GM18511 (cell line): ENCODE results near the gene COTL1.
"Not testable (repeated sequence)": the region's sequence is repeated elsewhere in the genome, so short reads cannot be mapped to it uniquely, and the experiment has no call there.

Experiments
- ATAC-seq: cut with Tn5 transposase; IDR thresholded peaks from one replicate; pipeline ENCODE4 v1.9.1; 2021; ENCODE audit warnings: mild to moderate bottlenecking, moderate library complexity; ENCODE audit not compliant: unreplicated experiment

The COTL1 gene

GRCh38 chr16:84643674-84644073 lies 25.8 kb upstream of the COTL1 start:
- ATAC-seq: no peak

DNA sequence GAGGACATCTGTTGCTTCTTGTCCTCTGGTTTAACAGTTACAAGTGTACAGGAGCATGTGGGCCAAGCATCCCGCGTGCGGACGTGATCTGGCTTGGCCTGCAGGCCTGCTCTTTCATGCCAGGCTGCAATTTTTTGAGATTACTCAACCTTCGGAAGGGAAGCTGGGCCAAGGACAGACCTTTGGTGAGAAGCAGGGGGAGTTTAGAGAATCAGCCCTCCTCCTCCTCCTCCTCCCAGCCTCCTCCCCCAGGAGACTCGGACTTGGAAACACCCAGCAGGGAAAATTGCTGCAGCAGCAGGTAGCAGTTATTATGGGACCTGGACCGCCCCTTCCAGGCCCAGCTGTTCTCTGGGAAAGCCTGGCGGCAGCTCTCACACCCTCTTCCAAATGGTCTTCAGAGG lies 25.3 kb upstream of the COTL1 start:
- ATAC-seq: no peak

- ATAC-seq: no peak
These were observed 23.9 kb upstream of the COTL1 start for GRCh38 chr16:84641643-84642358.

DNA sequence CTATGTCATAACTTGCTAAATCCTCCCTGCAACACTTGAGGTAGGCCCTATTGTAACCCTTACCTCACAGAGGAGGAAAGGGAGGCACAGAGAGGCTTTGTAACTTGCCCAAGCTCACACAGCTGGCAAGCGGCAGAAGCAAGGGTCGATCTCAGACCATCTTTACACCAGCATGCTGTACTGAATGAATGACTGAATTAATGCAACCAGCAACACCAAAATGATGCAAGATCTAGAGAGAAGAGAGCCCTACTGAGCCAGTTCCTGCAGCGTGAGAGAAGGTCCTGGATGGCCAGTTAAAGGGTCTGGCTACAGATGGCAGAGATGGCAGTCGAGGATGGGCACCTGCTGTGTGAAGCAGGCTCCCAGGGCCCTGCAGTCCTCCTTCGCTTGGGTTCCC lies 22.3 kb upstream of the COTL1 start:
- ATAC-seq: no peak

DNA sequence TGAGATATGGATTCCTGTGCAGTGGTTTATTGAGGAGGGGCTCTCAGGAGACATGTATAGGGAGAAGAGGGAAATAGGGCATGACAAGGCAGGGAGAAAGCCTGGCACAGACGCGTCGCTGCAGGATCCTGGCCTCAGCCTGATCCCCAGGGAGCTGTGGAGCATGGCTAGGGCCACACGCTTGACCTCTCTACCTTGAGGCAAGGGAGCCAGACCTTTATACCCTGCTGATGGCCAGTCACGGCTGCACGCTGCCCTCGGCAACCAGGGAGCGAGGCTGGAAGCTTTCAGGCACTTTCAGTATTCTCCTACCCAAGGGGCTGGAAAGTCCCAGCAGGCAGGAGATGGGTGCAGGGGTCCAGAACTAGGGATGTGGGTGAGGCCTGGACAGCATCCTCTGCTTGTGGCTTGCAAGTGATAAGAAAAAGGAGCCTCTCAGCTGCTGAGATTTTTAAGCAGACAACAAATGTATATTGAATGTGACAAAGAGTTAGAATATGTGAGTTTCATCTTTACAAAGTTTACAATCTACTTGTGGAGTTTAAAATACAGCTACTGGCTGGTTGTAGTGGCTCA lies 20.4 kb upstream of the COTL1 start:
- ATAC-seq: no peak

DNA sequence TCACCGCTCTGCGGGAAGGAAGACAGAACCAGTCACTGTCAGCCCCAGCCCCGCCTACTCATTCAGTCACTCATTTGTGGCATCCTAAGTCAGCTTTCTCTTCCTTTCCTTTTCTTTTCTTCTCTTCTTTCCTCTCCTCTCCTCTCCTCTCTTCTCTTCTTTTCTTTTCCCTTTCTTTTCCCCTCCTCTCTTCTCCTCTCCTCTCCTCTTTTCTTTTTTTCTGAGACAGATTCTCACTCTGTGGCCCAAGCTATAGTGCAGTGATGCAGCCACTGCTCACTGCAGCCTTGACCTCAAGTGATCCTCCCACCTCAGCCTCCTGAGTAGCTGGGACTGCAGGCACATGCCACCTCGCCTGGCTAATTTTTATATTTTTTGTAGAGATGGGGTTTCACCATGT lies 19.8 kb upstream of the COTL1 start:
- no peak for ATAC-seq

- no peak for ATAC-seq
These were observed 17.8 kb upstream of the COTL1 start for GRCh38 chr16:84635702-84636101.

GRCh38 chr16:84633622-84634021 lies 15.7 kb upstream of the COTL1 start:
- ATAC-seq: no peak

DNA sequence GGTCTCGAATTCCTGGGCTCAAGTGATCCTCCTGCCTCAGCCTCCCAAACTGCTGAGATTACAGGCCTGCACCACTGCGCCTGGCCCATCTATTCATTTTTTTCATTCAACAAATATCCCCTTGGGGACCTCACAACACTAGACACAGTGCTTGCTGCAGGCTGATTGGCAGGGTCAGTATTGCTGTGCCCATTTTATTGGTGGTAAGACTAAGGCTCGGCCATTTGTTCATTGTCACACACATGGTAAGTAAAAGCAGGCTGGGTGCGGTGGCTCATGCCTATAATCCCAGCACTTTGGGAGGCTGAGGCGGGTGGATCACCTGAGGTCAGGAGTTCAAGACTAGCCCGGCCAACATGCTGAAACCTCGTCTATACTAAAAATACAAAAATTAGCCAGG lies 15.0 kb upstream of the COTL1 start:
- not testable (repeated sequence) for ATAC-seq

GRCh38 chr16:84631886-84632285 lies 14.0 kb upstream of the COTL1 start:
- ATAC-seq: no peak

DNA sequence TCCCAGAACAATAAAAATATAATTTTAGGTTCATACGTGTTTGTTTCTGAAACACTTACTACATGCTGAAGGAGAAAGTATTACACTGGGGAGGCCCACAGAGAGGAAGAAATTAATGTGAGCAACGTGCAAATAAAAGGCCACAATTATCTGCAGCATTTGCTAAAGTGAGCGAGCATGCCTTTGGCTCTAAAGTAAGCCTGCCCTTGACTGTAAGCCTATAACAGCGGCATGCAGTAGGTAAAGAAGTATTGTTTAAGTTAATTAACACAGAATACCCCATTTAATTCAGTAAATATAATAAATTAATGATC lies 13.2 kb upstream of the COTL1 start:
- ATAC-seq: no peak

DNA sequence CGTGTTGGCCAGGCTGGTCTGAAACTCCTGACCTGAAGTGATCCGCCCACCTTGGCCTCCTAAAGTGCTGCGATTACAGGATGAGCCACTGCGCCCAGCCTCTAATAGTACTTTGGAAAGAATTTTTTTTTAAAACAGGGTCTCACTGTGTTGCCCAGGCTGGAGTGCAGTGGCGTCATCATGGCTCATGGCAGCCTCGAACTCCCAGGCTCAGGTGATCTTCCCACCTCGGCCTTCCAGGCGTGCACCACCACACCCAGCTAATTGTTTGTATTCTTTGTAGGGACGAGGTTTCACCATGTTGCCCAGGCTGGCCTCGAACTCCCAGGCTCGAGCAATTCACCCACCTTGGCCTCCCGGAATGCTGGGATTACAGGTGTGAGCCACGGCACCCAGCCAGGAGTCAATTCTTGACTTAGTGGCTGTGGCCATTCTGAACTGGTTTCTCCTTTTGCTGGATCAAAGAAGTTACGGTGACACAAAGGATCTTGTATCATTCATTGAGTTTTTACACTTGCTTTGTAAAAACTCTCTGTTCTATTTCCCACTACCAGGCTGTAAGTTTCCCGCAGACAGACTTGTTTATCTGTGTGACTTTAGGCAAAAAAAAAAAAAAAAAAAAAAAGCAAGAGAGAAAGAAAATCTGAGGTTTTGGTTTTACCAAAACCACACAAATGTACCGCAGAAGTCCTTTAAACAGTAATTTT lies 12.7 kb upstream of the COTL1 start:
- ATAC-seq: no peak

GRCh38 chr16:84630009-84630408 lies 12.1 kb upstream of the COTL1 start:
- no peak for ATAC-seq

DNA sequence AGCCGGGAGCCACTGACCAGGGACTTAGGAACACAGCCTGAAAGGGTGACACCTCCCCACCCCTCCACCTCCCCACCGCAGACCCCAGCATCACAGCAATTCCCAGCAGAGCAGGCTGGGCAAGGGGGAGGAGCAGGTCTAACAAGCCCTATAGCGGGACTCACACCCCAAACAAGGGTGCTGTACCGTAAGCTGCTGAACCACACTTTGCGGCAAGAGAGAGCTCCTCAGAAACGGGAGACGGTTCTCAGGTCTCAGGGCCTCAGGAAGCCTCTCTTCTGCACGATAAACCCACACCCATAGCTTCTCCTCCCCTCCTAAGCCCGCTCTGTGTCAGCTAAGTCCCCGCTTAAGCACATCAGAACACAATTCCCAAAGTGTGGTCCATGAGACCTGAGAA lies 11.7 kb upstream of the COTL1 start:
- ATAC-seq: no peak

DNA sequence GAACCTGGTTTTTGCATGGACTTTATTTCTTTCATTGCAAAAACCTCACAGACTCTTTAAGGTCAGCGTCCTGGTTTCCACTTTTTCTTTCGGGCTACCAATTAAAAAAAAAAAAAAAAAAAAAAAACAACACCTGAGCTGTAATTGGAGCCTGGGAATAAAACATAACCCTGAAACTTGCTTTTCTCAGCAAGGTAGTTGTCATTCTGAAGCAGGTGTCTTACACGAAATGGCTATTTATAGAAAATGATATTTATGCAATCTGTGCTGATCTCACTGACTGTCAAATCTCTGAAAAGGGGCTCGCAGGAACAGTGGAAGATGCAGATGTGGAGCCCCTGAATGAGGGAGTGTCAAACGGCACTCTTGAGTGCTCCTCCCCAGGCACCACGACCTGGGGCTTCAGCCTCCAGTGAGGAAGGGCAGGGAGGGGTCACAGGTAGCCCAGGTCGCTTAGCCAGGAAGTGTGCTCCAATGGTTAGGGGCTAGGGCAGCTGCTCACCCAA lies 10.4 kb upstream of the COTL1 start:
- ATAC-seq: no peak

- no peak for ATAC-seq
These were observed 7.7 kb upstream of the COTL1 start for GRCh38 chr16:84625556-84625955.

GRCh38 chr16:84620913-84621312 lies 3.0 kb upstream of the COTL1 start:
- not testable (repeated sequence) for ATAC-seq

DNA sequence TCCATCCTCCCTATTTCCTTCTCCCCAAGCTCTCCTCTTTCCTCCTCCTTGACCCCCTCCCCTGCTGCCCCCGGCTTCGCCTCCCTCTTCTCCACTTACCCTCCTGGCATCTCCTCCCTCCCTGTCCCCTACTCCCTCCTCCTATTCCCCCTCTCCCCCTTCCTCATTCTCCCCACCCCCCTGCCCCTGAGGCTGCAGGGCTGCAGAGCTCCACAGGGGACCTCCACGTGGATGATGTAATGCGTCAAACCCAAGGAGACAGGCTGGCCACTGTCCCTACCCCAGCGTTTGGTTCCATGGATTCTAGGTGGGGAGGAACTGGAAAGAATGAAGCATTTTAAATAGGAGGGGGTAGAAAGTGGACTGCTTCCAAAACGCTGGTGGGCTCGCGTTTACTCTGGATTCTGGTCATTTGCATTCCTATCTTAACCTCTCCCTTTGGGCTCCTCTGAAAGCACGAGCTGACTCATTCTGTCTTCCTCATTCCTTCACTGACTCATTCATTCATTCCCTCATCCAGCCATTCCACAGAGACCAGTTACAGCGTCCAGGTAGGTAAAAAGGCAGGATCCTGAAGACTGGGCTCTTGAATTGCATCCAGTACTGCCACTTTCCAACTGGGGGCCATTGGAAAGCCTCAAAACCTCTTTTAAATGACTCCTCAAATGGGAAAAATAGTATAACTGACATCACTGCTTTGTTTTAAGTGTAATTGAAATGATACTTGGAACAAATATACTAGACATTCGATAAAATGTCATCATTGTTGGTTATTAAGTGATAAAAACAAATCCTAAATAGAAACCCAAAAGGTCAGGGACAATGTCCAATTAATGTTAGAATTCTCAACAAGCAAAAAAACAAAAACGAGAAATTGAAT lies 943 bp upstream of the COTL1 start:
- ATAC-seq: no peak

DNA sequence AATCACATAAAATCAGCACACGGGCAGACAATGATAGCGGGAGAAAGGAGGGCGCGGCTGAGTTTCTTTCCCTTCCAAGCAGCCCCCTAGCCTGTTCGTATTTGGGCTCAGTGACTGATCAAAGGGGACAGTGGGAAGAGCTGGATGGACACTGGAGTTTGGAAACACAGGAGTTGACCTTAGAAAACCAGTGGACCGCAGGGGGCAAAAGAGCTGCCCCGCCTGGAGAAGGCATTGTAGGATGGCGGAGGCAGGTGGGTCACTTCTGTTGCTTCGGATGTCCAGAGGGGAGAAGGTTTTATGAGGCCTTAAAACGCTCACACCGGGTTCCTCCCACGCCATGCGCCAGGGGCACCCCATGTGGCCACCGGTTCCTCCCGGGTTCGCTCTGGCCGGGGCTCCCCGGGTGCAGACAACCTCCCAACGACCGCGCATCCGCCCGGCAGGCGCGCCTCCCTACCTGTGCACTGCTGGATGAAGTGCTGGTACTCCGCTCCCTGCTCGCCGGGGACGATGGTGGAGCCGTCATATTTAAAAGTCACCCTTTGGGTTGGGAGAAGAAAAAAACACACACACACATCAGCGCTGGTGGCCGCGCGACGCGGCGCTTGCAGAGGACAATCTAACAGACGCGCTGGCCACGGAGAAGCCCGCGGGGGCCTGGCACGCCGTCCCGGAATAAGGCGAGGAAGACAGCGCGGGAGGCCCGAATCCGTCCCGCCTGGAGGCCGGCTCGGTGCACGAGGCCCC lies 662 bp downstream of the COTL1 start:
- peak; percentile 38 for ATAC-seq

GRCh38 chr16:84616515-84616914 lies 1.4 kb downstream of the COTL1 start:
- no peak for ATAC-seq
